ENCODE measurements around the gene CEP41.
"Not testable (repeated sequence)": the region's sequence is repeated elsewhere in the genome, so short reads cannot be mapped to it uniquely, and the experiment has no call there.

The CEP41 gene

GRCh38 chr7:130393841-130394411 is 46.9 kb downstream of the CEP41 start:
- in situ Hi-C loops (cut with MboI; ENCODE audit: low sequenced_read_pairs): no loop called here

GRCh38 chr7:130393101-130393561 is 47.7 kb downstream of the CEP41 start:
- in situ Hi-C loops (cut with MboI; ENCODE audit: low sequenced_read_pairs): no loop called here

GRCh38 chr7:130390486-130390885 is 50.3 kb downstream of the CEP41 start:
- in situ Hi-C loops (cut with MboI; ENCODE audit: low sequenced_read_pairs): no loop called here

- in situ Hi-C loops (cut with MboI; ENCODE audit: low sequenced_read_pairs): no loop called here
Observed at GRCh38 chr7:130388671-130389070, 52.1 kb downstream of the CEP41 start.

- in situ Hi-C loops (cut with MboI; ENCODE audit: low sequenced_read_pairs): no loop called here
Observed at GRCh38 chr7:130387628-130388403, 53.0 kb downstream of the CEP41 start.

- in situ Hi-C loops (cut with MboI; ENCODE audit: low sequenced_read_pairs): no loop called here
Observed at GRCh38 chr7:130387306-130387627, 53.5 kb downstream of the CEP41 start.

GRCh38 chr7:130386876-130387275 is 53.9 kb downstream of the CEP41 start:
- in situ Hi-C loops (cut with MboI; ENCODE audit: low sequenced_read_pairs): no loop called here

GRCh38 chr7:130385600-130386066 is 55.2 kb downstream of the CEP41 start:
- in situ Hi-C loops (cut with MboI; ENCODE audit: low sequenced_read_pairs): no loop called here

- in situ Hi-C loops (cut with MboI; ENCODE audit: low sequenced_read_pairs): no loop called here
Observed at GRCh38 chr7:130384841-130385599, 55.8 kb downstream of the CEP41 start.

GRCh38 chr7:130384371-130384801 is 56.4 kb downstream of the CEP41 start:
- in situ Hi-C loops (cut with MboI; ENCODE audit: low sequenced_read_pairs): no loop called here

GRCh38 chr7:130383187-130383980 is 57.4 kb downstream of the CEP41 start:
- in situ Hi-C loops (cut with MboI; ENCODE audit: low sequenced_read_pairs): no loop called here

GRCh38 chr7:130381468-130382312 is 59.1 kb downstream of the CEP41 start:
- in situ Hi-C loops (cut with MboI; ENCODE audit: low sequenced_read_pairs): no loop called here

GRCh38 chr7:130380861-130381455 is 59.9 kb downstream of the CEP41 start:
- in situ Hi-C loops (cut with MboI; ENCODE audit: low sequenced_read_pairs): no loop called here

GRCh38 chr7:130379921-130380860 is 60.6 kb downstream of the CEP41 start, which contains the start of gene CPA1:
TSS of gene CPA1 (plus strand) at chr7:130380494. CDS start at chr7:130380521, 27 bp downstream.
- in situ Hi-C loops (cut with MboI; ENCODE audit: low sequenced_read_pairs): no loop called here

- in situ Hi-C loops (cut with MboI; ENCODE audit: low sequenced_read_pairs): no loop called here
Observed at GRCh38 chr7:130379532-130379920, 61.3 kb downstream of the CEP41 start.

GRCh38 chr7:130379019-130379418 is 61.8 kb downstream of the CEP41 start:
- in situ Hi-C loops (cut with MboI; ENCODE audit: low sequenced_read_pairs): no loop called here

- in situ Hi-C loops (cut with MboI; ENCODE audit: low sequenced_read_pairs): no loop called here
Observed at GRCh38 chr7:130377178-130377577, 63.6 kb downstream of the CEP41 start.

- in situ Hi-C loops (cut with MboI; ENCODE audit: low sequenced_read_pairs): not testable (repeated sequence)
Observed at GRCh38 chr7:130376461-130376860, 64.4 kb downstream of the CEP41 start.
